H1 (cell line): Measurements from ENCODE around the gene TFF2. TPM values are rescaled to one million over a fixed set of nuclear protein-coding genes. Genes with fewer than 3 reads are reported as not detected.

Experiments used
- CTCF ChIA-PET: fragments of 300-600 bp; sonication (Branson Sonifier 250); formaldehyde crosslinking; loops from one replicate; lab custom pipeline; 2021; ENCODE audit not compliant: partially characterized antibody; lab: Charles Lee
- POLR2A ChIA-PET: fragments of 300-600 bp; sonication (Branson Sonifier 250); formaldehyde crosslinking; loops from one replicate; lab custom pipeline; 2021; ENCODE audit warnings: inconsistent platforms; ENCODE audit not compliant: partially characterized antibody; lab: Charles Lee
- DNase-seq, 2 experiments: peaks; one replicate each; pipeline versions ENCODE4 v3.0.0 to v3.0.0-alpha.2; 2010 to 2022; ENCODE audit warnings: low spot score in 2 of 2, low read depth in 1 of 2, mixed read lengths in 1 of 2
- FAIRE-seq: peaks from 2 replicates; lab custom pipeline; 2011; peaks lifted over from hg19 to GRCh38; lab: Jason Lieb, UNC
- H2AFZ ChIP-seq: 2 replicates; pipeline ENCODE4 v1.8.1; 2012; ENCODE audit warnings: low read length, inconsistent platforms
- H2AK5ac ChIP-seq: 2 replicates; pipeline ENCODE4 v1.6.1; 2013; ENCODE audit warnings: low read depth, low read length
- H2BK120ac ChIP-seq: replicated peaks from 2 replicates; pipeline ENCODE3; 2013; ENCODE audit warnings: low read depth, low read length, inconsistent platforms
- H2BK12ac ChIP-seq: 2 replicates; pipeline ENCODE4 v1.6.1; 2013; ENCODE audit warnings: low read depth, low read length
- H2BK15ac ChIP-seq: 2 replicates; pipeline ENCODE4 v1.6.1; 2013; ENCODE audit warnings: low read length
- H2BK20ac ChIP-seq: 2 replicates; pipeline ENCODE4 v1.6.1; 2013; ENCODE audit warnings: low read length
- H2BK5ac ChIP-seq: 2 replicates; pipeline ENCODE4 v1.6.1; 2013; ENCODE audit warnings: low read depth, low read length
- H3K14ac ChIP-seq: 2 replicates; pipeline ENCODE4 v1.6.1; 2013; ENCODE audit warnings: inconsistent platforms; ENCODE audit not compliant: insufficient read length
- H3K18ac ChIP-seq: 2 replicates; pipeline ENCODE4 v1.6.1; 2013; ENCODE audit warnings: low read length; ENCODE audit errors: extremely low read depth
- H3K23ac ChIP-seq: 2 replicates; pipeline ENCODE4 v1.6.1; 2013; ENCODE audit warnings: inconsistent platforms; ENCODE audit not compliant: insufficient read length
- H3K23me2 ChIP-seq: 2 replicates; pipeline ENCODE4 v1.6.1; 2013; ENCODE audit warnings: low read depth, low read length
- H3K27ac ChIP-seq: 2 replicates; pipeline ENCODE4 v1.6.1; 2011; ENCODE audit warnings: low read depth, low read length, inconsistent platforms
- H3K27me3 ChIP-seq, 4 experiments: replicated peaks in 1 of 4; 1 replicate in 1 of 4; 2 replicates in 3 of 4; pipeline versions ENCODE4 v1.6.1 to v1.8.1; 2011 to 2013; ENCODE audit warnings: low read length in 3 of 4, mild to moderate bottlenecking in 3 of 4, inconsistent platforms in 2 of 4, mixed read lengths in 2 of 4, moderate library complexity in 1 of 4; ENCODE audit not compliant: control insufficient read depth in 3 of 4, insufficient read depth in 3 of 4; ENCODE audit errors: extremely low read depth in 1 of 4
- H3K36me3 ChIP-seq, 4 experiments: 2 replicates each; pipeline versions ENCODE4 v1.6.1 to v1.8.1; 2011 to 2013; ENCODE audit warnings: mild to moderate bottlenecking in 4 of 4, low read length in 3 of 4, moderate library complexity in 2 of 4, control low read depth in 1 of 4, inconsistent platforms in 1 of 4; ENCODE audit not compliant: insufficient read depth in 4 of 4, control insufficient read depth in 2 of 4
- H3K4ac ChIP-seq: replicated peaks from 2 replicates; pipeline ENCODE3; 2013; ENCODE audit warnings: low read length, low read depth, mixed read lengths, inconsistent platforms; ENCODE audit not compliant: insufficient read length
- H3K4me1 ChIP-seq, 4 experiments: replicated peaks in 1 of 4; 1 replicate in 1 of 4; 2 replicates in 3 of 4; pipeline versions ENCODE4 v1.6.1 to v1.8.1; 2011 to 2013; ENCODE audit warnings: low read length in 3 of 4, inconsistent platforms in 2 of 4, mixed read lengths in 1 of 4; ENCODE audit not compliant: insufficient read depth in 4 of 4, control insufficient read depth in 3 of 4
- H3K4me2 ChIP-seq, 2 experiments: 2 replicates each; pipeline versions ENCODE4 v1.6.1 to v1.8.1; 2011 to 2013; ENCODE audit warnings: low read depth in 2 of 2, low read length in 2 of 2, control low read depth in 1 of 2, inconsistent platforms in 1 of 2, mild to moderate bottlenecking in 1 of 2; ENCODE audit not compliant: insufficient read depth in 1 of 2
- H3K4me3 ChIP-seq, 4 experiments: fragments of 200-600, 300-600 bp in 1 of 4; sonication (generic), shearing (Covaris generic), sonication (Bioruptor Twin) in 1 of 4; 2 replicates each; pipeline versions ENCODE4 v1.5.1 to v1.8.1; 2011 to 2016; ENCODE audit warnings: low read length in 4 of 4, low read depth in 3 of 4, control low read depth in 2 of 4, inconsistent platforms in 2 of 4, mild to moderate bottlenecking in 2 of 4, mixed read lengths in 1 of 4, moderate library complexity in 1 of 4; ENCODE audit not compliant: insufficient read depth in 2 of 4; ENCODE audit errors: extremely low read depth in 1 of 4
- H3K56ac ChIP-seq: replicated peaks from 2 replicates; pipeline ENCODE3; 2013; ENCODE audit warnings: low read depth, mild to moderate bottlenecking, mixed read lengths, low read length, inconsistent platforms; ENCODE audit not compliant: insufficient read length
- H3K79me1 ChIP-seq: 2 replicates; pipeline ENCODE4 v1.6.1; 2013; ENCODE audit warnings: low read depth, low read length, control low read depth
- H3K79me2 ChIP-seq, 2 experiments: 2 replicates each; pipeline versions ENCODE4 v1.6.1 to v1.8.1; 2012 to 2013; ENCODE audit warnings: low read length in 2 of 2, mild to moderate bottlenecking in 2 of 2, inconsistent platforms in 1 of 2; ENCODE audit not compliant: insufficient read depth in 2 of 2, control insufficient read depth in 1 of 2
- H3K9ac ChIP-seq, 4 experiments: replicated peaks in 1 of 4; 1 replicate in 1 of 4; 2 replicates in 3 of 4; pipeline versions ENCODE4 v1.6.1 to v1.8.1; 2011 to 2013; ENCODE audit warnings: low read depth in 3 of 4, low read length in 3 of 4, control low read depth in 2 of 4, mild to moderate bottlenecking in 2 of 4, moderate library complexity in 2 of 4, inconsistent platforms in 1 of 4; ENCODE audit errors: extremely low read depth in 1 of 4
- H3K9me3 ChIP-seq, 2 experiments: 2 replicates each; pipeline versions ENCODE4 v1.6.1 to v1.8.1; 2012 to 2013; ENCODE audit warnings: mild to moderate bottlenecking in 2 of 2, moderate library complexity in 2 of 2, control low read depth in 1 of 2, inconsistent platforms in 1 of 2, low read depth in 1 of 2, low read length in 1 of 2, mixed read lengths in 1 of 2; ENCODE audit not compliant: insufficient read depth in 2 of 2
- H4K20me1 ChIP-seq, 2 experiments: replicated peaks in 1 of 2; 2 replicates each; pipeline versions ENCODE3 to v1.8.1; 2011 to 2013; ENCODE audit warnings: inconsistent platforms in 2 of 2, low read length in 2 of 2, mild to moderate bottlenecking in 1 of 2; ENCODE audit not compliant: insufficient read depth in 2 of 2, control insufficient read depth in 1 of 2
- H4K5ac ChIP-seq: 2 replicates; pipeline ENCODE4 v1.6.1; 2013; ENCODE audit warnings: low read length, low read depth, mixed read lengths, inconsistent platforms; ENCODE audit not compliant: insufficient read length
- H4K8ac ChIP-seq: 2 replicates; pipeline ENCODE4 v1.8.0; 2013; ENCODE audit warnings: mild to moderate bottlenecking, moderate library complexity, low read length, inconsistent platforms; ENCODE audit not compliant: insufficient read depth; ENCODE audit errors: extremely low read depth
- H4K91ac ChIP-seq: replicated peaks from 2 replicates; pipeline ENCODE3; 2013; ENCODE audit warnings: low read length, mixed read lengths, inconsistent platforms; ENCODE audit not compliant: insufficient read length
- CBX8 ChIP-seq: fragments of 300-800, 300-1000 bp; sonication (generic); IDR thresholded peaks from 2 replicates; pipeline ENCODE4 v1.7.1; 2016; ENCODE audit warnings: low read depth, low read length, borderline replicate concordance
- EZH2 ChIP-seq: fragments of 200-600 bp; sonication (generic); IDR thresholded peaks from 2 replicates; pipeline ENCODE4 v1.7.1; 2012; ENCODE audit warnings: low read depth, mild to moderate bottlenecking, moderate library complexity, low read length, inconsistent platforms; ENCODE audit not compliant: severe bottlenecking
- HDAC2 ChIP-seq, 2 experiments: fragments of 300-600 bp in 1 of 2; sonication (generic) in 1 of 2; IDR thresholded peaks; 2 replicates each; pipeline ENCODE4 v1.6.1; 2011 to 2012; ENCODE audit warnings: low read depth in 2 of 2, low read length in 2 of 2, mild to moderate bottlenecking in 2 of 2, moderate library complexity in 2 of 2, borderline replicate concordance in 1 of 2, inconsistent platforms in 1 of 2
- JUN ChIP-seq: IDR thresholded peaks from 2 replicates; pipeline ENCODE4 v1.6.1; 2011; ENCODE audit warnings: low read depth, mild to moderate bottlenecking, improper control_type of control experiment, low read length
- PHF8 ChIP-seq: fragments of 200-600 bp; sonication (generic); conservative IDR thresholded peaks from 2 replicates; pipeline ENCODE4 v1.7.1; 2012; ENCODE audit warnings: low read depth, mild to moderate bottlenecking, inconsistent platforms, low read length, moderate library complexity
- RFX5 ChIP-seq: IDR thresholded peaks from 2 replicates; pipeline ENCODE4 v1.6.1; 2011; ENCODE audit warnings: low read depth, low read length, improper control_type of control experiment, borderline replicate concordance
- SIN3A ChIP-seq, 2 experiments: IDR thresholded peaks in 1 of 2; conservative IDR thresholded peaks in 1 of 2; 2 replicates each; pipeline ENCODE4 v1.6.1; 2011 to 2012; ENCODE audit warnings: low read length in 2 of 2, improper control_type of control experiment in 1 of 2, low read depth in 1 of 2, mild to moderate bottlenecking in 1 of 2
- SIRT6 ChIP-seq: IDR thresholded peaks from one replicate; pipeline ENCODE4 v1.7.1; 2012; ENCODE audit warnings: low read length, inconsistent platforms
- SP4 ChIP-seq: IDR thresholded peaks from 2 replicates; pipeline ENCODE4 v1.6.1; 2012; ENCODE audit warnings: low read length, inconsistent platforms
- SUZ12 ChIP-seq: fragments of 200-600 bp; sonication (generic); IDR thresholded peaks from 2 replicates; pipeline ENCODE4 v1.6.1; 2012; ENCODE audit warnings: mild to moderate bottlenecking, inconsistent platforms, low read length, moderate library complexity, mixed read lengths
- TCF12 ChIP-seq: IDR thresholded peaks from 2 replicates; pipeline ENCODE4 v1.6.1; 2011; ENCODE audit warnings: low read depth, mild to moderate bottlenecking, low read length
- ZNF274 ChIP-seq: IDR thresholded peaks from 2 replicates; pipeline ENCODE4 v1.7.0; 2012; ENCODE audit warnings: low read length, borderline replicate concordance; ENCODE audit errors: extremely low read depth
- WGBS, 2 experiments: shearing (Covaris generic) in 1 of 2; methylation state at CpG; one replicate each; pipeline versions ENCODE4 v1.1.6 to v1.1.7; 2013 to 2015; ENCODE audit warnings: low lambda C conversion rate in 2 of 2, mixed read lengths in 2 of 2, inconsistent platforms in 1 of 2, low coverage in 1 of 2, missing lambda C conversion rate in 1 of 2; ENCODE audit not compliant: insufficient replicate concordance in 2 of 2, insufficient coverage in 1 of 2, insufficient read length in 1 of 2; ENCODE audit errors: extremely low coverage in 1 of 2, missing lambda C conversion rate in 1 of 2; 5-methylcytosine and 5-hydroxymethylcytosine counted together
- polyA plus RNA-seq, 7 experiments: library from polyadenylated mRNA; depleted of rRNA in 3 of 7; stranded (reverse) in 5 of 7; unstranded in 2 of 7; fragments of >200 nt in 5 of 7; fragments of 200-250 nt in 2 of 7; gene quantifications; 1 replicate in 5 of 7; 2 replicates in 1 of 7; 4 replicates in 1 of 7; pipeline versions ENCODE4 v1.2.1 to v1.2.3, GENCODE V29; 2011 to 2013; ENCODE audit warnings: missing spikeins in 2 of 7, mixed read lengths in 2 of 7
- total RNA-seq: library from RNA; stranded (reverse); fragmentation: NEBNext Ultra II Directional; extraction: Animal tissue kit (Norgen Biotek cat#: 25700); gene quantifications from 2 replicates; pipeline ENCODE4 v1.2.1, GENCODE V29; 2021

TFF2 gene
- total and polyA plus RNA-seq, 2 of the 8 experiments (the other 6 are each of a cell fraction or from before 2014, with no cell fraction given) = not detected

GRCh38 chr21:42315296-42315891 lies 35.4 kb downstream of the TFF2 start, which contains the start of gene TFF3:
TFF3 (minus strand) TSS chr21:42315409; CDS start chr21:42315374, 35 bp downstream.
- Histone ChIP-seq H3K23me2 (no peaks in the 10 kb centered on the region), H3K18ac (no peak within 1 kb of the TSS; the same call in 1 of the 2 replicates), H4K91ac (peak within 1 kb of the TSS; percentile 52), H2BK20ac (peak within 1 kb of the TSS; percentile 86; the same call in 1 of the 2 replicates), H2BK5ac (peak within 1 kb of the TSS; percentile 38; the same call in 1 of the 2 replicates), H2BK120ac (no peak within 1 kb of the TSS), H3K9me3 (no peaks in the 10 kb centered on the region), H3K56ac (no peak within 1 kb of the TSS), H3K27ac (no peak within 1 kb of the TSS), H4K5ac (no peak within 1 kb of the TSS), H3K4me3 (no peak within 1 kb of the TSS), H3K9ac (0 out of 7 replicates have a peak within 1 kb of the TSS, but pooled peaks of 1 of the 4 experiments have one; percentile 40), H4K20me1 (no peaks in the 10 kb centered on the region), H4K8ac (peak within 1 kb of the TSS; percentile 19), H3K79me2 (no peaks in the 10 kb centered on the region), H3K4me1 (peaks cover 8 to 27% (median 18%) of the 10 kb centered on the region in 4 experiments), H3K79me1 (no peaks in the 10 kb centered on the region), H3K4me2 (no peak within 1 kb of the TSS), H2BK12ac (peak within 1 kb of the TSS; percentile 46; the same call in 1 of the 2 replicates), H2BK15ac (peak within 1 kb of the TSS; percentile 96; the same call in 1 of the 2 replicates), H3K36me3 (no peaks in the 10 kb centered on the region), H3K27me3 (peaks cover 0 to 2% (median 1%) of the 10 kb centered on the region in 4 experiments; a peak in 1 of 7 replicates), H3K4ac (no peak within 1 kb of the TSS), H2AFZ (peak within 1 kb of the TSS; percentile 68; the same call in 1 of the 2 replicates), H3K14ac (peak within 1 kb of the TSS; percentile 49), H3K23ac (no peak within 1 kb of the TSS), H2AK5ac (no peak within 1 kb of the TSS; the same call in 1 of the 2 replicates)
- POLR2A ChIA-PET = interaction anchor here (1.0 to 1.1 kb wide), 2 partner anchors 15 to 20 kb away, joined by 3 read pairs; no protein-coding TSS in a partner anchor
- DNase-seq (peak in 1 of 2 experiments; percentile 43), FAIRE-seq (no peak)
- CTCF ChIA-PET = interaction anchor here (0.7 to 14.3 kb wide), 6 partner anchors 23 to 170 kb away, joined by 3 to 137 read pairs (median 4); no protein-coding TSS in a partner anchor
- TF ChIP-seq EZH2 (no peak), SIRT6 (no peak), HDAC2 (IDR thresholded peaks at IDR 0.05; ENCODE audit: borderline replicate concordance in 1 of 2, low read depth in 2 of 2, low read length in 2 of 2) (no peak), CBX8 (no peak), JUN (no peak), SIN3A (conservative IDR thresholded peaks at IDR 0.05 in 1 of 2, IDR thresholded peaks at IDR 0.05 in 1 of 2; ENCODE audit: low read depth in 1 of 2, low read length in 2 of 2) (no peak), TCF12 (no peak), ZNF274 (no peak), RFX5 (no peak), SP4 (no peak), PHF8 (no peak), SUZ12 (no peak)
- WGBS, 2 experiments = 88% methylated on average over 14 of the region's 15 CpGs; no CpG with 5 or more reads in 1 of the 2 experiments
